Stimulated activated CD4-positive, alpha-beta T cell treated with anti-CD3 and anti-CD28 coated beads, Interleukin-1b, Interleukin-23, amount 100 ng/mL, for 4 hours (primary cell): ENCODE data around the gene OR2B2.
A peak's percentile ranks its signal among the peaks of the same experiment; 100 is the strongest.

Experiments used
- DNase-seq, 2 donors: peaks; one replicate each; pipeline ENCODE4 v3.0.0-alpha.2; 2020; ENCODE audit warnings: low read depth in 2 of 2

Gene OR2B2

DNA sequence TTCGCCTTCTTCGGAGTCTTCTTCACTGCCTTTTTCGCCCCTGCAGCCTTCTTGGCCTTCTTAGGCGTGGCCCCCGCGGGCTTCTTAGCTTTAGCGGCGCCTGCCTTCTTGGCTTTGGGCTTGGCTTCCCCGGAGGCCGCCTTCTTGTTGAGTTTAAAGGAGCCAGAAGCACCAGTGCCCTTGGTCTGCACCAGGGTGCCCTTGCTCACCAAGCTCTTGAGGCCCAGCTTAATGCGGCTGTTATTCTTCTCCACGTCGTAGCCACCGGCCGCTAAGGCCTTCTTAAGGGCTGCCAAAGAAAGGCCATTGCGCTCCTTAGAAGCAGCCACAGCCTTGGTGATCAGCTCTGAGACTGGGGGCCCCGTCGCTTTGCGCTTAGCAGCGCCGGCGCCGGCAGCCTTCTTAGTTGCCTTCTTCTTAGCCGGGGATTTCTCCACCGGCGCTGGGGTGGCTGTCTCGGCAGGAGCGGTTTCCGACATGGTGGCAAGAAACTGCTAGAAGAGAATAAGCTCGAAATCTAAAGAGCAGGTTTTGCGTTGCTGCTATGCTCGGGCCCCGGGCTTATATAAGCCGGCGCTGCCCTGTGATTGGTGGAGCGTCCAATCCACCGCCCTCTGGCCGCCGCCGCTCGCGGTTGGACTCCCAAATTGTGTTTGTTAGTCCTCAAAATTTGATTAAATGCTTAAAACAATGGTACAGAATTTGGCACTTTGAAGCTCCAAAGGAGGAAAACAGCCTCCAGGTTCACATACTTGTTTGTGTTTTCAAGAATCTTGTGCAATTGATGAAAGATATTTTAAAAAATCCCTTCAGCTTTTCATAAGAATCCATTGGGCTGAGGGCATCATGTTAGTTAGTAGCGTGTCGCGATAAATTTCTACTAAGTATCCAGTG is 44.9 kb downstream of the OR2B2 start:
- DNase-seq: peak in 1 of 2 donors; percentile 42

DNA sequence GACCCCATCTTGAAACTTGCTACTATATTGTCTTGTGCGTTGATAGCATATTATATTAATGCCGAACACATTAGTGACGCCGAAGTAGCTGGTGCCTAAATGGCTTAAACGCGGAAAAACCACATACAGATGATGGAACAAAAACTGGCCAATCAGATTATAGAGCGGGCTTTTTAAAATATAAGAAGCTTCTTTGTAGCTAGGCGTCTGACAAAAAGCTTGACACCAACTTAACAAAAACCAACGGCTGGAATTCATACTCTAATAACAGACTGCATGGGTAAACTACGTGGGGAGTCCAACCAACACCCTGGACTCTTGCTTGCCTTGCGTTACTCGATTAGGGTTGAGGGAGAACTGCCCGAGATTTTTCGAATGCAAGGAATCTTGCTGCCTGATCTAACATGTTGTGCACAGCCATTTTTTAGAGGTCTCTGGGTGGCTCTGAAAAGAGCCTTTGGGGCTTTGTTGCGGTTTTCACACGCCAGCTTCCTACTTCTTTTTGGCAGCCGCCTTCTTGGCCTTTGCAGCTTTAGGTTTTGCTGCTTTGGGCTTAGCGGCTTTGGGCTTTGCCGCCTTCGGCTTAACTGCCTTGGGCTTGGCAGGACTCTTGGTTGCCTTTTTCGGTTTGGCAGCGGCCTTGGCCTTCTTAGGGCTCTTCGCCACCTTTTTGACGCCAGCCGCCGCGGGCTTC is 45.7 kb downstream of the OR2B2 start:
- DNase-seq: no peak

- no peak for DNase-seq
Measured at GRCh38 chr6:27865850-27866356, 46.3 kb downstream of the OR2B2 start.

DNA sequence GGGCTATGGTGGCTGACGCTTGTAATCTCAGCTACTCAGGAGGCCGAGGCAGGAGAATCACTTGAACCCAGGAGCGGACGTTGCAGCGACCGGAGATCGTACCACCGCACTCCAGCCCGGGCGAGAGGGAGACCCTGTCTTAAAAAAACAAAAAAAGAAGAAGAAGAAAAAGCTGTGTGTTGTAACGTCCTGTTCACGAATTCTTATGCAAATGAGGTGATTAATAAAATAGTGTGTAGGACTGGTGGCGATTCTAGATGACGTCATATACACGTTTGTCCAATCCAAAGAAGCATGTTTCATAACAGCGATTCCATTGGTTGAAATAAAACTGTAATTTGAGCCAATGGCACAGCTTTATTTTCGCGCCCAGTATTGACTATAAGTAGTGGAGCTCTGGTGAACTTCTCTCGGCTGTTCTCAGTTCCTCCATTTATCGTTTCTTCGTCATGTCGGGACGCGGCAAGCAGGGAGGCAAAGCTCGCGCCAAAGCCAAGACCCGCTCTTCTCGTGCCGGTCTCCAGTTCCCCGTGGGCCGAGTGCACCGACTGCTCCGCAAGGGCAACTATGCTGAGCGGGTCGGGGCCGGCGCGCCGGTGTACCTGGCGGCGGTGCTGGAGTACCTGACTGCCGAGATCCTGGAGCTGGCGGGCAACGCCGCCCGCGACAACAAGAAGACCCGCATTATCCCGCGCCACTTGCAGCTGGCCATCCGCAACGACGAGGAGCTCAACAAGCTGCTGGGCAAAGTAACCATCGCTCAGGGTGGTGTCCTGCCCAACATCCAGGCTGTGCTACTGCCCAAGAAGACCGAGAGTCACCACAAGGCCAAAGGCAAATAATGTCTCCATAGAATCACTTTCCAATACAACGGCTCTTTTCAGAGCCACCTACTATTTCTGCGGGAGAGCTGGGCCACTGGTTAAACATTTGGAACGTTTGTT is 47.0 kb downstream of the OR2B2 start:
- peak in 1 of 2 donors; percentile 38 for DNase-seq

- no peak for DNase-seq
Measured at GRCh38 chr6:27863962-27864905, 48.0 kb downstream of the OR2B2 start.

GRCh38 chr6:27862396-27863066 is 49.7 kb downstream of the OR2B2 start:
- no peak for DNase-seq

DNA sequence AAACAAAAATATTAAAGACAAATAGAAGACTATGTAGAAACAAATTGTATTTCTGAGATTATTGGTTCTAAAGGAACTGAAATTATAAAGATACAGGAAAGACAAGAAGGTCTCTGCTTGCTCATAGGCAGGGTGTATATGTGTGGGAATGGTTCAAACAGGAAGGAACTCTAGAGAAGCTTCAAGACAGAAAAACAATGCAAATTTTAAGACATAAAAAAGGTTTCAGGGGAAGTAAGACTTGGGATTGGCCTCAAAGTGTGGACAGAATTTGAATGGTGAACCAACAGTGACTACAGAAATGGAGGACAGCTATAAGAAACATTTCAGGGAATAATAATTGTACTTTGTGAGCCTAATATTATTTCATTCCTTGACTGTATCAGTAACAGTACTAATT is 50.3 kb downstream of the OR2B2 start:
- no peak for DNase-seq

DNA sequence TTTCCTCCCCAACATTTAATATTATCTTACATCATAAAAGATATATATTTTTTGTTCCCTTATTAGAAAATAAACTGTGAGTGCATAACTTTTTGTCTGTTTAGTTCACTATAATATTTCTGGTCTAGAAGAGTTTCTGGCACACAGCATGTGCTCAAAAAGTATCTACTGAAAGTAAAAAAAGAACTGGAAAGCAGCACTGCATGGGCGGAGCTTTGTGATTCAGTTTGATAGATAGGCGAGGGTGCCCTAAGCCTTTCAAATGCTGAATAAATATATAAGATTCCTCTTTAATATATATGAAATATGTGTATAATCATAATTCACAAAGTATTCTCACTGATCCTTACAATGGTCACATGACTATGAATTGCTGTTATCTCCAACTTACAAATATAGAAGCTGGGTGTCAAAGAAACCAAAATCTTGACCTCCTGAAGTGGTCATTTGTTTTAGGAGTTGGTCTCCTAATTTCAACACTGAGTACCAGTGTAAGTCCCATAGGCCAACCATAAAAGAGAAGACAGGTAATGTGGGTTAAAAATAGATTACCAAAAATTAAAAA is 50.8 kb downstream of the OR2B2 start:
- DNase-seq: no peak
